Loucy (cell line): ENCODE measurements around the gene SMOC2.

ENCODE experiments used
- H2AFZ ChIP-seq: fragments of 200-600 bp; sonication (generic); 2 replicates; pipeline ENCODE4 v1.6.0; 2016; ENCODE audit warnings: antibody characterized with exemption, mild to moderate bottlenecking, low read length, moderate library complexity
- H3F3A ChIP-seq: fragments of 200-600 bp; 2 replicates; pipeline ENCODE4 v1.6.0; 2016; ENCODE audit warnings: antibody characterized with exemption, low read depth, mild to moderate bottlenecking
- H3K27me3 ChIP-seq: fragments of 200-600 bp; sonication (generic); 2 replicates; pipeline ENCODE4 v1.6.1; 2014; ENCODE audit warnings: low read length, mild to moderate bottlenecking; ENCODE audit not compliant: insufficient read depth, poor library complexity, severe bottlenecking
- H3K36me3 ChIP-seq: fragments of 200-600 bp; sonication (generic); 2 replicates; pipeline ENCODE4 v1.6.1; 2016; ENCODE audit warnings: low read length; ENCODE audit not compliant: insufficient read depth
- H3K4me1 ChIP-seq: fragments of 200-600 bp; sonication (generic); 2 replicates; pipeline ENCODE4 v1.5.1; 2014; ENCODE audit warnings: low read length, mild to moderate bottlenecking; ENCODE audit not compliant: insufficient read depth, poor library complexity, severe bottlenecking
- H3K4me2 ChIP-seq: fragments of 200-600 bp; sonication (generic); 2 replicates; pipeline ENCODE4 v1.6.0; 2014; ENCODE audit warnings: antibody characterized with exemption, low read length, low read depth, mild to moderate bottlenecking; ENCODE audit not compliant: poor library complexity, severe bottlenecking
- H3K4me3 ChIP-seq: fragments of 200-600 bp; sonication (generic); 2 replicates; pipeline ENCODE4 v1.5.1; 2014; ENCODE audit warnings: low read length, mild to moderate bottlenecking, mixed read lengths; ENCODE audit not compliant: poor library complexity, severe bottlenecking
- H3K79me2 ChIP-seq: fragments of 200-600 bp; sonication (generic); 2 replicates; pipeline ENCODE4 v1.6.1; 2014; ENCODE audit warnings: low read length; ENCODE audit not compliant: insufficient read depth
- H3K9ac ChIP-seq: fragments of 200-600 bp; sonication (generic); 2 replicates; pipeline ENCODE4 v1.6.0; 2014; ENCODE audit warnings: mild to moderate bottlenecking, low read depth, low read length, moderate library complexity; ENCODE audit not compliant: poor library complexity, severe bottlenecking
- H3K9me2 ChIP-seq: fragments of 200-600 bp; sonication (generic); replicated peaks from 2 replicates; pipeline ENCODE4 v1.6.1; 2016; ENCODE audit warnings: low read depth, low read length, mixed read lengths
- H3K9me3 ChIP-seq: fragments of 200-600 bp; sonication (generic); 2 replicates; pipeline ENCODE4 v1.6.1; 2014; ENCODE audit warnings: mild to moderate bottlenecking, antibody characterized with exemption, low read length, low read depth; ENCODE audit not compliant: insufficient read depth
- H4K20me1 ChIP-seq: fragments of 200-600 bp; sonication (generic); 2 replicates; pipeline ENCODE4 v1.6.0; 2014; ENCODE audit warnings: antibody characterized with exemption, low read length, mild to moderate bottlenecking; ENCODE audit not compliant: insufficient read depth, poor library complexity, severe bottlenecking
- CTCF ChIP-seq: fragments of 200-600 bp; sonication (generic); conservative IDR thresholded peaks from 2 replicates; pipeline ENCODE4 v1.5.1; 2014; ENCODE audit warnings: mild to moderate bottlenecking, antibody characterized with exemption, low read length
- EZH2phosphoT487 ChIP-seq: fragments of 200-600 bp; IDR thresholded peaks from 2 replicates; pipeline ENCODE4 v1.6.1; 2018; ENCODE audit warnings: antibody characterized with exemption, mild to moderate bottlenecking, moderate library complexity, borderline replicate concordance

Gene SMOC2

GRCh38 chr6:168455847-168456530 is 15.0 kb downstream of the SMOC2 start:
- Histone ChIP-seq H3K27me3 (no peaks in the 10 kb centered on the region), H3K9ac (no peak overlapping the region)

GRCh38 chr6:168456907-168457652 is 16.1 kb downstream of the SMOC2 start:
- H3K9me3 ChIP-seq: peaks cover 11% of the 10 kb centered on the region; the same call in 1 of the 2 replicates
- H3K9me2 ChIP-seq: no peaks in the 10 kb centered on the region
- H3K4me2 ChIP-seq: no peak overlapping the region
- TF ChIP-seq EZH2phosphoT487: no peak
- H3K27me3 ChIP-seq: no peaks in the 10 kb centered on the region
- H3K36me3 ChIP-seq: no peaks in the 10 kb centered on the region
- H3K9ac ChIP-seq: no peak overlapping the region
- H2AFZ ChIP-seq: no peak overlapping the region
- H3F3A ChIP-seq: no peaks in the 10 kb centered on the region
- H3K79me2 ChIP-seq: no peaks in the 10 kb centered on the region
- H3K4me1 ChIP-seq: no peaks in the 10 kb centered on the region
- no peaks in the 10 kb centered on the region for H4K20me1 ChIP-seq
- H3K4me3 ChIP-seq: no peak overlapping the region

More at GRCh38 chr6:168455847-168456530, 15.0 kb downstream of the SMOC2 start:
- H3K9me3 ChIP-seq: peaks cover 11% of the 10 kb centered on the region; the same call in 1 of the 2 replicates
- H3K9me2 ChIP-seq: no peaks in the 10 kb centered on the region
- H3K4me3 ChIP-seq: no peak overlapping the region
- no peaks in the 10 kb centered on the region for H3K36me3 ChIP-seq
- no peaks in the 10 kb centered on the region for H3K4me1 ChIP-seq
- H3K79me2 ChIP-seq: no peaks in the 10 kb centered on the region
- no peak for TF ChIP-seq CTCF
- no peak for TF ChIP-seq EZH2phosphoT487
- H2AFZ ChIP-seq: no peak overlapping the region
- no peak overlapping the region for H3K4me2 ChIP-seq
- H4K20me1 ChIP-seq: no peaks in the 10 kb centered on the region
- H3F3A ChIP-seq: no peaks in the 10 kb centered on the region

- Histone ChIP-seq H3K4me2 (no peak overlapping the region), H3K4me1 (no peaks in the 10 kb centered on the region), H4K20me1 (no peaks in the 10 kb centered on the region), H3K36me3 (no peaks in the 10 kb centered on the region), H3K79me2 (no peaks in the 10 kb centered on the region), H2AFZ (no peak overlapping the region), H3K4me3 (no peak overlapping the region), H3K27me3 (no peaks in the 10 kb centered on the region), H3K9me3 (peaks cover 11% of the 10 kb centered on the region; the same call in 1 of the 2 replicates), H3K9me2 (no peaks in the 10 kb centered on the region), H3F3A (no peaks in the 10 kb centered on the region), H3K9ac (no peak overlapping the region)
- no peak for TF ChIP-seq CTCF
- TF ChIP-seq EZH2phosphoT487: no peak
These were observed 16.6 kb downstream of the SMOC2 start for GRCh38 chr6:168457653-168457934.

- TF ChIP-seq CTCF (no peak), EZH2phosphoT487 (no peak)
- H3K9ac ChIP-seq: no peak overlapping the region
These were observed 17.1 kb downstream of the SMOC2 start for GRCh38 chr6:168458101-168458500.

More at GRCh38 chr6:168458101-168458500, 17.1 kb downstream of the SMOC2 start:
- Histone ChIP-seq H3K4me2 (no peak overlapping the region), H3K4me1 (no peaks in the 10 kb centered on the region), H2AFZ (no peak overlapping the region), H3K79me2 (no peaks in the 10 kb centered on the region), H3K27me3 (no peaks in the 10 kb centered on the region), H3F3A (no peaks in the 10 kb centered on the region), H3K9me2 (no peaks in the 10 kb centered on the region), H3K9me3 (peaks cover 11% of the 10 kb centered on the region; the same call in 1 of the 2 replicates), H3K4me3 (no peak overlapping the region), H4K20me1 (no peaks in the 10 kb centered on the region), H3K36me3 (no peaks in the 10 kb centered on the region)
